ENCODE measurements around the gene CRCP.
A peak's percentile ranks its signal among the peaks of the same experiment; 100 is the strongest.
"Not testable (repeated sequence)": the region's sequence is repeated elsewhere in the genome, so short reads cannot be mapped to it uniquely, and the experiment has no call there.

CRCP gene

DNA sequence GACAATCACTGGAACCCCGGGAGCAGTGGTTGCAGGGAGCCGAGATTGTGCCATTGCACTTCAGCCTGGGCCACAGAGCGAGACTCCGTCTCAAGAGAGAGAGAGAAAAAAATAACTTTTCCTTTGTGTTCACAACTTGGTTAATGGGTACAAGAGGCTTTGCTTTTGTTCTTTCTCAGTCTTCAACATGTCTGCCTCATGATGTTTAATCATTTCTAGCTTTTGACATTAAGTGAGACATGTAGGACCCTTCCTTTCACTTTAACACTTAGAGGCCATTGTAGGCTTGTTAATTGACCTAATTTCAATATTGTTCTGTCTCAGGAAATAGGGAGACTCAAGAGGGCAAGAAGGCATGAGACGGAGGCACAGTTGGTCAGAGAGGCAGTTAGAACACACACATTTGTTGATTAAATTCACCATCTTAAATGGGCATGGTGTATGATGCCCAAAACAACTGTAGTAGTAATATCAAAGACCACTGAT, 9.3 kb upstream of the CRCP start:
- no peak for DNase-seq (ENCODE audit: low spot score)

DNA sequence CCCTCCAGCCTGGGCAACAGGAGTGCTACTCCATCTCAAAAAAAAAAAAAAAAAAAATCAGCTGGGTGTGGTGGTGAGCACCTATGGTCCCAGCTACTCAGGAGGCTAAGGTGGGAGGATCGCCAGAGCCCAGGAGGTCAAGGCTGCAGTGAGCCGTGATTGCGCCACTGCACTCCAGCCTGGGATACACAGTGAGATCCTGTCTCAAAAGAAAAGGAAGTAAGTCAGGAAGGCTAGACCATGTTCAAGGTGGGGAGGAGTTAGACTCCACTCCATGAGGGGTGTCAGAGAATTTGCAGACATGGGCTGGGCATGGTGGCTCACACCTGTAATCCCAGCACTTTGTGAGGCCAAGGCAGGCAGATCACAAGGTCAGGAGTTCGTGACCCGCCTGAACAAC, 6.2 kb upstream of the CRCP start:
- not testable (repeated sequence) for DNase-seq (ENCODE audit: low spot score)

DNA sequence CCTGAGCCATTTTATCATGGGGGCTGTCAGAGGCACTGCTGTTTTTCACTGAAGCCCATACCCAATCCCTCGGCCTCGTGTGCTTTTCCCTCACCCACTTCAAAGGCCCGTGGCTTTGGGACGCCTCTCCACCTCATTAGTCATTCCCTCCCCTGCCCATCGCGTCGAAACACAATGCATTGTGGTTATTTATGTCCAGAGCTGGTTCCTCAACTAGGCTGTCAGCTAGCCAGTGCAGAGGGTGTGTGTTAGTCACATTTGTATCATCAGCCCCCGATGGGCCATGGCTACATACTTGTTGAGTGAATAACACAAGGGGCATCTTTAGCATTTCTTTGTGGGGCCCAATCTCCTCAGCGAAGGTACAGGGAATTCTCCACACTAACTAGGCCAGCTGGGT, 3.8 kb upstream of the CRCP start:
- no peak for DNase-seq (ENCODE audit: low spot score)

DNA sequence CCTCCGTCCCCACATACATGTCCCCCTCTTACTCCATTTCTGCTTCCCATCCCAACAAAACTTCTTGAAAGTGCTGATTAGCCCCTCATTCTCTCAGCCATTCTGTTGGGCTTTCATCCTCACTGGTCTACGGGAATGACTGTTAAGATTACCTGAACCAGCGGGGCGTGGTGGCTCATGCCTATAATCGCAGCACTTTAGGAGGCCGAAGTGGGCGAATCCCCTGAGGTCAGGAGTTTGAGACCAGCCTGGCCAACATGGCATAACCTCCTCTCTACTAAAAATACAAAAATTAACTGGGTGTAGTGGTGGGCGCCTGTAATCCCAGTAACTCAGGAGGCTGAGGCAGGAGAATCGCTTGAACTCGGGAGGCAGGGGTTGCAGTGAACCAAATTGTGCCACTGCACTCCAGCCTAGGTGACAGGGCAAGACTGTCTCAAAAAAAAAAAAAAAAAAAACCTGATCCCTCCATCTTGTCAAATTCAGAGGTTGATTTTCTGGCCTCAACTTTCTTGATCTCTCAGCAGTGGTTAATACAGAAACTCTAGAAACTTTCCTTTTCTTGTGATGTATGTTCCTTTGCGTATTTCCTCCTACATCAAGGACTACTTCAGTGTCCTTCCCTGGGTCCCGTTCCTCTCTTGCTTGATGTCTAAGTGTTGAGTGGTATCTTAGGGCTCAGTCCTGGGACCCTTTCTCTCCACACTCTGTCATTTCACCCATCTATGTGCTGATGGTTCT, 2.2 kb downstream of the CRCP start:
- DNase-seq (ENCODE audit: low spot score) = not testable (repeated sequence)

DNA sequence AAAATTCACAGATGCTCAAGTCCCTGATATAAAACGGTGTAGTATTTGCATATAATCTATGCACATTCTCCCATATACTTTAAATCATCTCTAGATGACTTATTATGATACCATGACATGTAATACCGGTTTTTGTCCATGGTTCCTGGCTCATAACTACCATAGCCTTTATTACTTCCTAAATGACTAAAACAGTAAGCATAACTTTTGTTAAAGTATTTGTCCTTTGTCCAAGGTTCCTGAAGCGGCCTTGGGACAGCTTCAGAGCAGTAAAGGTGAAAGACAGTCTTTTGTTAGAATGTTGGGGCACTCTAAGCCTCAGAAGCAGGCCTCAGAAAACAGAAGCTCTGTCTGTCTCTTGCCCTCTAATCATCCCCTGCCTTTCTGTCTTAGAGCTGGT, 4.0 kb downstream of the CRCP start:
- DNase-seq (ENCODE audit: low spot score) = no peak

DNA sequence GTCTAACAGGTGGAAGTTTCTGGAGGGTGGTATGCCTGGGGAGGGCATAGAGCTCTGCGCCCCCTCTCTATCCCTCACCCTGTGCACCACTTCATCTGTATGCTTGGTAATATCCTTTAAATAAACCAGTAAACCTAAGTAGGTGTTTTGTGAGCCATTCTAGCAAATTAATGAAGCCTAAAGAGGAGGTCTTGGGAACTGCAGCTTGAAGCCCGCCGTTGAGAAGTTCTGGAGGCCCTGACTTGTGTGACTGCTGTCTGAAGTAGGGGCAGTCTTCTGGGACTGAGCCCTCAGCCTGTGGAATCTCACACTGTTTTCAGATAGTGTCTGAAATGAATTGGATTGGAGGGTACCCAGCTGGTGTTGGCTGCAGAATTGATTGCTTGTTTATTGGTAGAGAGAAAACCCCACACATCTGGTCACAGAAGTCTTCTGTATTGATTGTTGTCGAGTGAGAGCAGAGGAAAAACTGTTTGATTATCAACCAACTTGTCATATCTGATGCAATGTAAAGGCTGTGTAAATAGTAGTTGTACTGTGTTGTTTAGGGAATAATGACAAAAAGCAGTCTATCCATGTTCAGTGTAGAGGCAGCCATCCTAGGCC, 4.7 kb downstream of the CRCP start:
- no peak for DNase-seq (ENCODE audit: low spot score)

DNA sequence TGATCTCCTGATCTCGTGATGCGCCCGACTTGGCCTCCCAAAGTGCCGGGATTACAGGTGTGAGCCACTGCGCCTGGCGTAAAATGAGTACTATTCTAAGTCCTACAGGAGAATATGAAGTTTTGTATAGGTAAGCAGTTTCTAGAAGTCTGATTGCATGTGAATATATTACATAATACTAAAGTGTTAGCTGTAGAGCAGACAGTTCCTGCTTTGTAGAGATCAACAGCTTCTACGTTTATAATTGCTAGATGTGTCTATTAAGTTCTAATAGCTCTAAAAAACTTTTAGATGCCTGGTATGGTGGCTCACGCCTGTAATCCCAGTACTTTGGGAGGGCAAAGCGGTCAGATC, 8.5 kb downstream of the CRCP start:
- no peak for DNase-seq (ENCODE audit: low spot score)

DNA sequence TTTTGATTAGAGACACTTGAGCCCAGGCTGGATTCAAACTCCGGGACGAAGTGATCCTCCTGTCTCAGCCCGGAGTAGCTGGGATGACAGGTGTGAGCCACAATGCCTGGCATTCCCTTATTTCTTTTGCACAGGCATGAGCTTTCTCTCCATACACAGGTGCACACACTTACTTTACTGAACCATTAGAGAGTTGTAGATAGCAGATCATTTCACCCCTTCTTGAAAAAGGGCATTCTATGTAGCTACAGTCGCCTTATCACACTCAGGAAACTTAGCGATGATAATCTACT, 9.9 kb downstream of the CRCP start:
- not testable (repeated sequence) for DNase-seq (ENCODE audit: low spot score)

DNA sequence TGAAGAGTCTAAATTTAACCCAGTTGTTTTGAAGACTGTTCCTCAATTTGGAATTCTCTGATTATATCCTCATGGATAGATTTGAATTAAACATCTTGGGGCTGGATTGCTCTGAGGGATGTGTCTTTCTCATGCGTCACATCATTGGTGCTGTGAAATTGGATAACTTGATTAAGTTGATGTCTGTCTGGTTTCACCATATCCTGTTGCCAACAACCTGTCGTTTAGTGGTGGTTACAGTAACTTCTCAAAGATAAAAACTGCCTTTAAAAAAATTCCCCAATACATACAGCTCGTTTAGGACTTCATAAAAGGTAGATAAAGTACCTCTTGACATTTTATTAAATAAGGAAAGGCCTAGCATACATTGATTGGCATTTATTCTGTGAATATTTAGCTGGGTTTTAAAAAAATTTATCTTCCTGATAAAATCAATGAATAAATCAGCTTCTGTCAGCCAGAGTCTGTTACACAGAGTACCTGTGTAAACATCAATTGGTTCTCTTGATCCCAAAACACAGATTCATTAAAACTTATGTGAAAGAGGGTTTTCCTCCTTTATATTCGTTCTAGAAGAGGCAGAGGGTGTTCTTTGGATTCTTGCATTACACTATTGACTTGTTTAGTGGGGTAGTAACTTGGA, 10.5 kb downstream of the CRCP start:
- peak; percentile 71 for DNase-seq (ENCODE audit: low spot score)

DNA sequence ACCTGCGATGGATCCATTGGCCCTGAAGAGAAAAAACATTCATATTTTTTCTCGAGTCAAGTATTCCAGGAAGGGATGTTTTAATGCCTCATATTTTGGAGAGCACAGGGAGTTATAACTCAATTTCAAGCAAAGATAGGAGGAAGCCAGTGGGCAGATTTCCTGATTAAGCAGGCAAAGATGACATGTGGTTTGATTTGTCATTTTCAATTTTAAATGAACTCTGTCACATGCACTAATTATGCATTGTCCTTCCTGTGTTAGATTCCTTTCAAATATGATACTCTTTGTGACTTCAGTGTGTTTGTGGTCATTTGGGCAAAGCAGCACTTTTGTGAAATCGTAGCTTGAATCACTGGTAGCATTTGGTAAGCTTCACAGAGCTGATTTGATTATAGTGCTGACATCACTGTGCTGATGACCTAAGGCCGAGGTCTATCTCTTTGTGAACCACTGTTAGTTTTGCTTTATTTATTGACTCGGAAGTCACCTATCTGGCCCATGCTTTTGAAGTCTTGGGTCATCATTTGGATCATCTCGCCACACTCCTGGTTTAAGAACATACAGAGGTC, 11.2 kb downstream of the CRCP start:
- DNase-seq (ENCODE audit: low spot score) = peak; percentile 67

DNA sequence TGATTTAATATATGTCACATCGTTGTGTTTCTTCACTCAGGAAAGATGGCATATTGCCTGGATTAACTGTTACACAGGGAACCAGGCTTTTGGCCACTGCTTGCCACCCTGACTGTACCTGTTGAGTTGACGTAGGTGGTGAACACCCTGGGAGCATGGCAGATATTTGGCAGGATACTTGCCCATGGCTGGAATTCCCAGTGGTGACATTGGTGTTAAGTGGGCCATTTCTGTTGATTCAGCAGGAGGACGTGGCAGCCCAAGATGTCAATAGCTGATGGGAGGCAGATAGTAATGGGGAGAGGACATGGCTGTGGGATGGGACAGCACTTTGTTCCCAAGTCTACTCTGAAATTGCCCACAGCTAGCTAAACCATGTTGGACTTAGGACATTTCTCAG, 12.5 kb downstream of the CRCP start:
- DNase-seq (ENCODE audit: low spot score) = not testable (repeated sequence)

DNA sequence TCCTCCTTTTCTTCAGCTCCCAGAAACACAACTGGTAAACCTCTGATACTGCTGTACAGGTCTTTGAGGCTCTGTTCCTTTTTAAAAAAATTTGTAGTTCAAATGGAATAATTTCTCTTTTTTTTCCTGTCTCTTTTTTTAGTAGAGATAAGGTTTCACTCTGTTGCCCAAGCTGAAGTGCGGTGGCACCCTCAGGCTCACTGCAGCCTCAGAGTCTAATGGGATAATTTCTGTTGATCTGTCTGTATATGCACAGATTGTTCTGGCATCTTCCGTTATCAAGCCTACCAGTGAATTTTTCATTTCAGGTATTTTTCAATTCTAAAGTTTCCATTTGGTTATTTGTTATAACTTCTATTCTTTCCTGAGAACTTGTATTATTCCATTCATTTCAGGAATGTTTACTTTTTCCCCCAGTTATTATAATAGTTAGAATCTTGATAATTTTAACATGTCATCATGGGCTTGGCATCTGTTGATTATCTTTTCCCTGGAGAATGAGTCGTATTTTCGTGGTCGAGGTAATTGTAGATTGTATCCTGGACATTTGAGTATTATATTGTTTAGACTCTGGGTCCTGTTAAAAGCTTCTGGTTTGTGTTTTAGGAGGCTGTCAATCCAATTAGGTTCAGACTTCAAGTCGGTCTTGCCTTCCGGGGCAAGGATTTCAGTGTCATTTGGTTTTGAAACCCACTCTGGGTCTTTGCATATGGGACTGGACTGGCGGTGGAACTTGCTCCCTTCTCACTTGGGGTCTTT, 24.5 kb downstream of the CRCP start:
- peak; percentile 90 for DNase-seq (ENCODE audit: low spot score)

DNA sequence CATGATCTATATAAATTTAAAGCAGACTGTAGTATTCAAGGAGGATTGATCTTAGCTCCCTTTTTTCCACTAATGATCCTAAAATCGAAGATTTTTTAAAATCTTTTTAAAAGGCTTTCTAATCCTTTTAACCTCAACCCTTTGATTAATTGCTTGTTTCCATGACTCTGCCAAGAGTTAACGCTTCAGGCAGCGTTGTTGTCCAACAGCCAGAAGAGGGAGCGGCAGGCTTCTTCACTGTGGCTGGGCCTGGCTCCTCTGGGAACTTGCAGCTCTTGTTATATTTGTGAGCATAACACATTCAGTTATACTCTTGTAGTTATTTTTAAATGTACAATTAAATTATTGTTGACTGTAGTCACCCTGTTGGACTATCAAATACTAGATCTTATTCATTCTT, 26.3 kb downstream of the CRCP start:
- no peak for DNase-seq (ENCODE audit: low spot score)

DNA sequence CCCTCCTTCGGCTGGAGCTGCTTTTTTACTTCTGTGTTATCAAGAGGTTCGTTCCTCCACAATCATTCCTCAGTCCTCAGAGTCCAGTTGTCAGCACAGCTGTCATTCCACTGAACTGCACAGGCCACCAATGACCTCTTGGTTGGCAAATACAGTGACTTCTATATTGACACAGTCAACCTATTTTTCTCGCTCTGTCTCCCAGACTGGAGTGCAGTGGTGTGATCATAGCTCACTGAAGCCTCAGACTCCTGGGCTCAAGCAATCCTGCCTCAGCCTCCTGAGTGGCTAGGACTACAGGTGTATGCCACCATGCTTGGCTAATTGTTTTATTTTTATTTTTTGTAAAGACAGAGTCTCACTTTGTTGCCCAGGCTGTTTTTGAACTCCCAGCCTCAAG, 27.7 kb downstream of the CRCP start:
- no peak for DNase-seq (ENCODE audit: low spot score)

DNA sequence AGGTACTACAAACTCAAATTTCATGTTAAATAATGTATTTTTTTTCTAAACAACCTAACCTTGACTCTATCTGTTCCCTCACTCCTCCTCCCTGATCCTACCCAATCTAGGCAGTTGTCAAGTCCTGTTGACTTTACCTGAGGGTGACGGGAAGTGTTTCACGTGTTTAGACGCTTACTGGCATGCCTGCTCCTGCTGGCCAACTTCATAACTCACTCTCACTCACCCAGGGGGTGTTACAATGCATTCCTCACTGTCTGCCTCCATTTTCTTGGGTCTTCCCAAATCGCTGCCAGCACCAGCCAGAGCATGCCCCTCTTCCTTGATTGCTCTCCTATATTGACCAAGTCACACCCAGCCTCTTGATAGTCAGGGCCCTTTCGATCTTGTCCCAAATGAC, 28.3 kb downstream of the CRCP start:
- no peak for DNase-seq (ENCODE audit: low spot score)

DNA sequence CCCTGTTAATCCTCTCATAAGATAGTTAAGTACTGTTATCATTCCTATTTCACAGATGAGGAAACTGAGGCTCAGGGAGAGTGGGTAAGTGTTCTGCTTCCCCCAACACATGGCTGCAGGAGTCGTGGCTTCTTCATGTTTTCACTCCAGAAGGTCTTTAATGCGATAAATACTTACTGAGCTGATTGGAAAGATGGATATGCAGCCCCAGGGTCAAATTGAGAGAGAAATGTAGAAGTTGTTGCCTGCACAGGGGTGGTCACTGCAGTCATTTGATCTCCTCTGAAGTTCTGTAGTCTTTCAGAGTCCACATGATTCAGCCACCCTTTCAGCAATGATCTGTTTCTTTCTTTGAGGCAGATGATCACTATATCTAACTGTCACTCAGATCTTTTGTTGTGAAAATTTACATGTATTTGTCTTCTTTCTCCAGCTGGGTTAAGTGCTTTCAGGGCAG, 29.3 kb downstream of the CRCP start:
- no peak for DNase-seq (ENCODE audit: low spot score)

DNA sequence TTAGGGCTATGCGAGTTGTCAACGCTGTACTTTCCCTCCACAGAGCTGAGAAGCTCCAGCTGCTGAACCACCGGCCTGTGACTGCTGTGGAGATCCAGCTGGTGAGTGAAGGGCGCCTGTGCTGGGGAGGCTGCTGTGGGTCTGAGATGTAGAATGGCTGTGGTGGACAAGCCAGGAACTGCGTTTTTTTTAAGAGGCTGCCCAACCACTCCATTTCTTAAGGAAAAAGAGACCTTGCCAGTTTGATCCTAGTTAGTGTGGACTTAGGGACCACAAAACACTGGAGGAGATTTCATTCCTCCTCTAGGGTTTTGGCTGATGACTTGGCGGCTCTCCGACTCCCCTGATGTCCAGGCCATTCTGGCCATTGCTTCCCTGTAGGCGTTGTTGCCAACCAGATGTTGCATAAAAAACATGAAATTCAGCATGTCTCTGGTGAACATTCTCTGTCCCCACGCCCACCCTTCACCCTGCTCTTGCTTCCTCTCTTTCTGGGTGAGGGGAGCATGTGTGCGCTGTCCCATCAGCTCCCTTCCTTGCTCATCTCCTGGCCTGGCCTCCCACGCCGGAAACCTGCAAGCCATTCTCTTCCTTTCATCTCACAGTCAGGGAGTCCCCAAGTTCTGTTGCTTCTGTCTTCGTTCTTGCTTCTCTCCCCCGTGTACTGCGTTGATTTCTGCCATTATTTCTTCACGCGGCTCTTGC, 30.9 kb downstream of the CRCP start:
- DNase-seq (ENCODE audit: low spot score) = peak; percentile 44

DNA sequence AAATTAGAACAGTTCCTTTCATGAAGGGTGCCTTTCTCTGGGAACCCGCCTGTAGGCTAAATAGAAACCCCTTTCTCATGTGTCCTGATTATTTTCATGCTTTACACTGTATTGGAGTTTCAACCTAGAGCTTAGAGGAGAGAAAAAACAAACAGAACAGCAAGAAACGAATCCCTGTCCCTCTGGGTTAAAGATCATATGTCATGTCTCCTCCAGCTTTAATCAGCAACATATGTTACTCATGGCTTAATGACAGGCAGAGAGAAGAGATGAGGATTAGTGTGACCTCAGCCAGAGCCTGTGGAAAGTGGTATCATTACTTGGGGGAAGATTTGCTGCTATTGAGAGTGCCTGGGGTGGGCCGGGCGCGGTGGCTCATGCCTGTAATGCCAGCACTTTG, 32.1 kb downstream of the CRCP start:
- peak; percentile 65 for DNase-seq (ENCODE audit: low spot score)

DNA sequence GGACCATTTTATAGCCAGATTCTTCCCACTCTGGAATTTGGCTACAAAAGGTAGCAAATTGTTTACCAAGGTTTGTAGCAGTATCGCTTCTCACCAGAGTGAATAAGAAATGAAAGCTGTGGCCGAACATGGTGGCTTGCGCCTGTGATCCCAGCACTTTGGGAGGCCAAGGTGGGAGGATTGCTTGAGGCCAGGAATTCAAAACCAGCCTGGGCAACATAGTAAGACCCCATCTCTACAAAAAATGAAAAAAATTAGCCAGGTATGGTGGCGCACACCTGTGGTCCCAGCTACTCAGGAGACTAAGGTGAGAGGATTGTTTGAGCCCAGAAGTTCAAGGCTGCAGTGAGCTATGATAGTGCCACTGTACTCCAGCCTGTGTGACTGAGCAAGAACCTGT, 33.0 kb downstream of the CRCP start:
- not testable (repeated sequence) for DNase-seq (ENCODE audit: low spot score)

DNA sequence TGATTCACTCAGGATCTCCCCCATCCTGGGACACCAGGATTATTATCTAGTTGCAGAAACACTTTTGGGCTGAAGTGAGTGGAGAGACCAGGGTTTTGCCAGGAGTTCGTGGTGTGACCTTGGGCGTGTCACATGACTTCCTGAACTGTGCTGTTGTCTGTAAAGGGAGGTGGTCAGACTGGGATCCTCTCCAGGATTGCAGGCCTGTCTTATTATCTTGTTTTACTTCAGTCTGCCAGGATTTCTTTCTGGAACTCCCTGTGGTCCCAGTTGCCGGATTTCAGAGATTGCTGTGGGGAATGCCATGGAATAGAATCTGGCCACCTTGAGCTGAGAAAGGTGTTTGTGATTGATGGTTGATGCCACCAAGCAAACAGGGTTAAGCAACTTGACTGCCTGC, 35.8 kb downstream of the CRCP start:
- no peak for DNase-seq (ENCODE audit: low spot score)

Measured in SK-N-DZ (cell line).